Measurements from ENCODE around the gene ADCY2. TPM values are rescaled to one million over a fixed set of nuclear protein-coding genes. Genes with fewer than 3 reads are reported as not detected.

The ADCY2 gene
- total and polyA plus RNA-seq, 2 of the 13 experiments (the other 11 are each of a cell fraction or from before 2014, with no cell fraction given): not detected

GRCh38 chr5:7745882-7746610, 350.1 kb downstream of the ADCY2 start (continued):
- TF ChIP-seq, protein P1, sequence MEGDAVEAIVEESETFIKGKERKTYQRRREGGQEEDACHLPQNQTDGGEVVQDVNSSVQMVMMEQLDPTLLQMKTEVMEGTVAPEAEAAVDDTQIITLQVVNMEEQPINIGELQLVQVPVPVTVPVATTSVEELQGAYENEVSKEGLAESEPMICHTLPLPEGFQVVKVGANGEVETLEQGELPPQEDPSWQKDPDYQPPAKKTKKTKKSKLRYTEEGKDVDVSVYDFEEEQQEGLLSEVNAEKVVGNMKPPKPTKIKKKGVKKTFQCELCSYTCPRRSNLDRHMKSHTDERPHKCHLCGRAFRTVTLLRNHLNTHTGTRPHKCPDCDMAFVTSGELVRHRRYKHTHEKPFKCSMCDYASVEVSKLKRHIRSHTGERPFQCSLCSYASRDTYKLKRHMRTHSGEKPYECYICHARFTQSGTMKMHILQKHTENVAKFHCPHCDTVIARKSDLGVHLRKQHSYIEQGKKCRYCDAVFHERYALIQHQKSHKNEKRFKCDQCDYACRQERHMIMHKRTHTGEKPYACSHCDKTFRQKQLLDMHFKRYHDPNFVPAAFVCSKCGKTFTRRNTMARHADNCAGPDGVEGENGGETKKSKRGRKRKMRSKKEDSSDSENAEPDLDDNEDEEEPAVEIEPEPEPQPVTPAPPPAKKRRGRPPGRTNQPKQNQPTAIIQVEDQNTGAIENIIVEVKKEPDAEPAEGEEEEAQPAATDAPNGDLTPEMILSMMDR (CRISPR knock-in tag; IDR thresholded peaks at IDR 0.05): peak; percentile 70
- no peak for TF ChIP-seq ZNF264 (CRISPR knock-in tag; IDR thresholded peaks at IDR 0.05)

- Histone ChIP-seq H3K4me2 (ENCODE audit: low read depth, low read length) (no peak overlapping the region), H3K27me3 (ENCODE audit: control insufficient read depth in 1 of 2, insufficient read depth in 2 of 2, low read length in 2 of 2) (peaks cover 0 to 14% of the 10 kb centered on the region in 2 experiments; a peak in 1 of 5 replicates), H3K36me3 (replicated peaks in 1 of 2; ENCODE audit: control insufficient read depth in 1 of 2, insufficient read depth in 2 of 2, low read length in 2 of 2) (no peaks in the 10 kb centered on the region), H2AFZ (ENCODE audit: low read length) (no peak overlapping the region), H3K9ac (ENCODE audit: insufficient read depth, low read depth, low read length) (no peak overlapping the region), H3K79me2 (ENCODE audit: insufficient read depth, low read length) (no peaks in the 10 kb centered on the region), H3K4me1 (ENCODE audit: insufficient read depth, low read length) (no peaks in the 10 kb centered on the region), H3K27ac (ENCODE audit: extremely low read length, insufficient read depth, low read length) (no peak overlapping the region), H3K4me3 (replicated peaks in 1 of 3; ENCODE audit: insufficient read depth in 1 of 3, low read depth in 2 of 3, low read length in 3 of 3) (no peak overlapping the region), H3K9me3 (ENCODE audit: low read length) (no peaks in the 10 kb centered on the region), H4K20me1 (ENCODE audit: insufficient read depth, low read length) (no peaks in the 10 kb centered on the region)
- CTCF ChIA-PET (ENCODE audit: low intra/inter-chr PET ratio, low total read pairs): no interaction called here
- TF ChIP-seq GLMP (CRISPR knock-in tag; IDR thresholded peaks at IDR 0.05; ENCODE audit: borderline replicate concordance): no peak
- TF ChIP-seq FLYWCH1 (CRISPR knock-in tag; IDR thresholded peaks at IDR 0.05): no peak
- TF ChIP-seq MIXL1 (CRISPR knock-in tag; IDR thresholded peaks at IDR 0.05): no peak
- TF ChIP-seq, protein P2, sequence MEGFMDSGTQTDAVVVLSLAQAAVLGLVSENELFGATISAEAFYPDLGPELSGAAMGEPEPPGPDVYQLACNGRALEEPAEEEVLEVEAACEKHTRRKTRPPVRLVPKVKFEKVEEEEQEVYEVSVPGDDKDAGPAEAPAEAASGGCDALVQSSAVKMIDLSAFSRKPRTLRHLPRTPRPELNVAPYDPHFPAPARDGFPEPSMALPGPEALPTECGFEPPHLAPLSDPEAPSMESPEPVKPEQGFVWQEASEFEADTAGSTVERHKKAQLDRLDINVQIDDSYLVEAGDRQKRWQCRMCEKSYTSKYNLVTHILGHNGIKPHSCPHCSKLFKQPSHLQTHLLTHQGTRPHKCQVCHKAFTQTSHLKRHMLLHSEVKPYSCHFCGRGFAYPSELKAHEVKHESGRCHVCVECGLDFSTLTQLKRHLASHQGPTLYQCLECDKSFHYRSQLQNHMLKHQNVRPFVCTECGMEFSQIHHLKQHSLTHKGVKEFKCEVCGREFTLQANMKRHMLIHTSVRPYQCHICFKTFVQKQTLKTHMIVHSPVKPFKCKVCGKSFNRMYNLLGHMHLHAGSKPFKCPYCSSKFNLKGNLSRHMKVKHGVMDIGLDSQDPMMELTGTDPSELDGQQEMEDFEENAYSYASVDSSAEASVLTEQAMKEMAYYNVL (CRISPR knock-in tag; IDR thresholded peaks at IDR 0.05; ENCODE audit: borderline replicate concordance): no peak
- in situ Hi-C loops (cut with HindIII; ENCODE audit: extremely low pct_ligation_motif_present, low pct_unique_long_range_greater_than_20kb): loop anchor here (5.0 kb wide), 1 partner anchor 980 kb away; no protein-coding TSS in a partner anchor
- BruUV-seq (replicated peaks): no TSS peak
- ATAC-seq (no peak), DNase-seq (ENCODE audit: low spot score) (no peak), FAIRE-seq (no peak)
- POLR2A ChIA-PET: no interaction called here
- WGBS (ENCODE audit: low lambda C conversion rate): 0% methylated on average over 6 of the region's 6 CpGs
- intact Hi-C loops (cut with micrococcal nuclease; ENCODE audit: unreplicated experiment): no loop called here
These were observed 351.8 kb downstream of the ADCY2 start for GRCh38 chr5:7747728-7748127.
